Muscle layer of colon (tissue), 2 donors: ENCODE measurements around the gene SLC19A2.
A peak's percentile ranks its signal among the peaks of the same experiment; 100 is the strongest.

Source experiments
- H3K27ac ChIP-seq: one replicate; pipeline ENCODE4 v1.7.0; 2013; ENCODE audit warnings: low read depth, mild to moderate bottlenecking, low read length, moderate library complexity
- H3K27me3 ChIP-seq, 2 donors: one replicate each; pipeline ENCODE4 v1.7.0; 2013; ENCODE audit warnings: low read length in 2 of 2, mild to moderate bottlenecking in 2 of 2; ENCODE audit not compliant: insufficient read depth in 2 of 2, control insufficient read depth in 1 of 2
- H3K36me3 ChIP-seq: one replicate; pipeline ENCODE4 v1.7.0; 2013; ENCODE audit warnings: mild to moderate bottlenecking, low read length; ENCODE audit not compliant: insufficient read depth
- H3K4me1 ChIP-seq: one replicate; pipeline ENCODE4 v1.7.0; 2013; ENCODE audit warnings: mild to moderate bottlenecking, low read length; ENCODE audit not compliant: insufficient read depth
- H3K4me3 ChIP-seq, 2 donors: one replicate each; pipeline ENCODE4 v1.7.0; 2013; ENCODE audit warnings: low read length in 2 of 2, low read depth in 1 of 2, mild to moderate bottlenecking in 1 of 2, moderate library complexity in 1 of 2
- H3K9ac ChIP-seq: one replicate; pipeline ENCODE4 v1.7.0; 2013; ENCODE audit warnings: low read length
- H3K9me3 ChIP-seq: one replicate; pipeline ENCODE4 v1.7.0; 2013; ENCODE audit warnings: mild to moderate bottlenecking, low read length
- donor health status: abdominal sarcoma.
- donor health status: Adenocarcinoma of cecum.

Gene SLC19A2

GRCh38 chr1:169486281-169487051, 722 bp upstream of the SLC19A2 start:
- H3K4me3 ChIP-seq: peak overlapping the region; percentile 34 to 83
- no peaks in the 10 kb centered on the region for H3K27me3 ChIP-seq
- no peaks in the 10 kb centered on the region for H3K9me3 ChIP-seq
- H3K4me1 ChIP-seq: peaks cover 29% of the 10 kb centered on the region
- H3K9ac ChIP-seq: peak overlapping the region; percentile 71
- H3K36me3 ChIP-seq: no peaks in the 10 kb centered on the region
- peak overlapping the region; percentile 87 for H3K27ac ChIP-seq

DNA sequence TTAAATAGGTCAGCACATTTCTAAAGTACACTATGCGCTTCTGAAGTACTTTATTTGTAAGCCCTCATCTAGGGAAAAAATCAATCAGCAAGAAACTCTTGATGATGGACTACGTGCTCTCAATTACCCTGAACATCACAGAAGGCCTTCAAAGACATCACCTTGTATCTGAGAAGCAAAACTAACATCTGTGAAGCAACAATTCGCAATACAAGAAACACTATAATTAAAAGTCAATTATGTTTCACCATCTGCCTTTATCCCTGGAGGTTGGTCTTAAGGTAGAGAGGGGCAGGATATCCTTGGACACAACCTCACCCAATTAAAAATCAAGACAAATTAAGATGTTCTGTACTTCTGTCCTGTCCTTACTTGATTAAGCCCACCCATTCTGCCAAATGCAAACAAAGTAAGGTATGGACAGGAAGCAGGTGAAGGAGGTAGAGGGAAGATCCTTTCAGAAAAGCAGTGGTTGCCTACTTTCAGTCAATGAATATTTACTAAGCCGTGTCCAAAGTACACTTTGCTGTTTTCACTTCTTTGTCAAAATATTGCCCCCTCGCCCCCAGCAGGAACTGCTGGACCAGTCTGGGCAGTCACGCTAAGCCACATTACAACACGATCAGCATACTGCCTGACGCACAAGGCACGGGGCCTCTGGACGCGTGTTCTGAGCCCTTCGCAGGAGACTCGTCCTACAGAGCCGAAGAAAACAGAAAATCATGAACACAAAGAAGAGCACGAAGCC, 887 bp downstream of the SLC19A2 start:
- peak overlapping the region; percentile 51 to 83 for H3K4me3 ChIP-seq

GRCh38 chr1:169484101-169484500, 1.6 kb downstream of the SLC19A2 start:
- Histone ChIP-seq H3K27me3 (no peaks in the 10 kb centered on the region), H3K9me3 (no peaks in the 10 kb centered on the region), H3K9ac (peak overlapping the region; percentile 8), H3K27ac (no peak overlapping the region), H3K4me3 (peak overlapping the region; percentile 29 to 83), H3K4me1 (peaks cover 37% of the 10 kb centered on the region), H3K36me3 (no peaks in the 10 kb centered on the region)

More for the DNA sequence above, 887 bp downstream of the SLC19A2 start:
- no peaks in the 10 kb centered on the region for H3K27me3 ChIP-seq
- no peaks in the 10 kb centered on the region for H3K36me3 ChIP-seq
- H3K4me1 ChIP-seq: peaks cover 37% of the 10 kb centered on the region
- H3K9ac ChIP-seq: peak overlapping the region; percentile 79
- peak overlapping the region; percentile 75 for H3K27ac ChIP-seq
- no peaks in the 10 kb centered on the region for H3K9me3 ChIP-seq

GRCh38 chr1:169483500-169483966, 2.2 kb downstream of the SLC19A2 start:
- Histone ChIP-seq H3K4me1 (peaks cover 37% of the 10 kb centered on the region), H3K4me3 (peak overlapping the region; percentile 24 to 83), H3K27me3 (no peaks in the 10 kb centered on the region), H3K9ac (peak overlapping the region; percentile 8), H3K36me3 (no peaks in the 10 kb centered on the region), H3K9me3 (no peaks in the 10 kb centered on the region), H3K27ac (peak overlapping the region; percentile 4)

DNA sequence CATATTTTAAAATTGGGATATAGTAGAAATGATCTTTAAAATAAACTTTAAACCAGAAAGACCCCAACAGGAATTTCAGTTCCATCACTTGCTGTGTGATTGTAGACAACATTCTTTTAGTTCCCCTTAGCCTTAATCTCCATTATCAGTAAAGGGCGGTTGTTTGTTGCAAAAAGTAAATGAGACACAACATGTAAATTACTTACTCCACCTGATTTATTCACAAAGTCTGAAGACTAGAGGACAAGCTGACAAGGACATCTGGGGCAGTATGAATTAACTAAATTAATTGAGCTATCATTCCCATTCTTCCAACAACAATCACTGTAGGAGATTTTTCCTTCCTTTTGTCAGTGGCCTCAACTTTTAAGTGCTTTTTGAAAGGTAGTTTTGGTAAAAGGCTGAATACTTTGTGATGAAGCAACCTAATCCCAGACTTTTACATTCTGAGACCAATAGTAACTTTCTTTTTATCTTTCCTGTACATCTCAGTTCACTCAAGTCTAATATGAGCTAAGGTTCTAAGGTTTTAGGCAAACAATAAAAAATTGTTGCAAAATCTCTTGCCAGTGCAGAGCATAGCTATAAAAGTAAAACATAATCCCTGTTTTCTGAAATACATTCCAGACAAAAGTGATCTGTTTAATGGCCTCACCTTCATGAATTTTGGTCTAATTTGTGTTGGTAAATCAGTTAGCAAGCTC, 6.2 kb downstream of the SLC19A2 start:
- H3K36me3 ChIP-seq: no peaks in the 10 kb centered on the region
- H3K27ac ChIP-seq: no peak overlapping the region
- no peaks in the 10 kb centered on the region for H3K9me3 ChIP-seq
- H3K4me1 ChIP-seq: peaks cover 22% of the 10 kb centered on the region
- H3K27me3 ChIP-seq: no peaks in the 10 kb centered on the region
- no peak overlapping the region for H3K4me3 ChIP-seq
- no peak overlapping the region for H3K9ac ChIP-seq

DNA sequence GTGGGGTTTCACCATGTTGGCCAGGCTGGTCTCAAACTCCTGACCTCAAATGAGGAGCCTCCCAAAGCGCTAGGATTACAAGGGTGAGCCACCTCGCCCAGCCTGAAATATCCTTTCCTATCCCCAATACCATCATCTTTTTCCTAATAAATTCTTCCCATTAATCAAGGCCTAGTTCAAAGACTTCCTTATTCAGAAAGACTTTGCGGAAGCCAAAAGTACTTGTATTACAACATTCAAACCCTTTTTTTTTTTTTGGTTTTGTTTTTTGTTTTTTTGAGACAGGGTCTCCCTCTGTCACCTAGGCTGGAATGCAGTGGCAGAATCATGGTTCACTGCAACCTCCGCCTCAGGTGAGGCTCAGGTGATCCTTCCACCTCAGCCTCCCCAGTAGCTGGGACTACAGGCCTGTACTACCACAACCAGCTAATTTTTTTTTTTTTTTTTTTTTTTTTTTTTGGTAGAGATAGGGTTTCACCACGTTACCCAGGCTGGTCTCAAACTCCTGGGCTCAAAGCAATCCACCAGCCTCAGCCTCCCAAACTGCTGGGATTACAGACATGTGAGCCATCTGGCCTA, 7.6 kb downstream of the SLC19A2 start:
- no peak overlapping the region for H3K4me3 ChIP-seq
- peaks cover 8% of the 10 kb centered on the region for H3K4me1 ChIP-seq
- no peaks in the 10 kb centered on the region for H3K27me3 ChIP-seq
- H3K27ac ChIP-seq: no peak overlapping the region
- no peak overlapping the region for H3K9ac ChIP-seq
- H3K36me3 ChIP-seq: no peaks in the 10 kb centered on the region
- H3K9me3 ChIP-seq: no peaks in the 10 kb centered on the region

DNA sequence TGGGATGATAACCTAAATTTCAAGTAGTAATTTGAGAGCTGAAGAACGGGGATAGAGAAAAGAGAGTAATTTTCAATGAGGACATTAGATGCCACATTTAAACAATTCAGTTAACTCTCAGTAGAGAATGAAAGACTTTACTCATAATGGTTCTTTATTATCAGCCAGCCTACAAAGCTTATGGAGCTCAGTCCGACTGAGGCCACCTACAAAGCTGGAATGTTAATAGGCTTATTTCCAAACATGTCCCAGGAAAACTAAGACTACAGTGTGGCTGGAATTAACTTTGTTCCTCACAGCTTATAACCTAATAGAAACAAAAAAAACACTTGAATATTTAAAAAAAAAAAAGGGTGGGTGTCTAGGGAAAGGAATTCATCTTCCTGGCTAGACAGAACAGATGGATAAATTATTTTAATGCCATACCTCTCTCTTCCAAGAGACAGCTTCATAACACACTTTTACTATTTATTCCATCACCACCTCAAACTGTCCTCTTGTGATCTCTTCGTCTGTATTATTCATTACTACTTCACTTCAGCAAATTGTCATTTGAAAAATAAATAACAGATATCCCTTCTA, 9.8 kb downstream of the SLC19A2 start:
- no peaks in the 10 kb centered on the region for H3K27me3 ChIP-seq
- no peak overlapping the region for H3K9ac ChIP-seq
- H3K4me1 ChIP-seq: peaks cover 3% of the 10 kb centered on the region
- H3K27ac ChIP-seq: no peak overlapping the region
- no peaks in the 10 kb centered on the region for H3K9me3 ChIP-seq
- no peak overlapping the region for H3K4me3 ChIP-seq
- H3K36me3 ChIP-seq: no peaks in the 10 kb centered on the region

- no peak overlapping the region for H3K9ac ChIP-seq
- H3K4me3 ChIP-seq: no peak overlapping the region
- no peaks in the 10 kb centered on the region for H3K36me3 ChIP-seq
- H3K9me3 ChIP-seq: no peaks in the 10 kb centered on the region
- H3K27ac ChIP-seq: no peak overlapping the region
- no peaks in the 10 kb centered on the region for H3K4me1 ChIP-seq
- no peaks in the 10 kb centered on the region for H3K27me3 ChIP-seq
Measured at GRCh38 chr1:169474302-169474995, 11.3 kb downstream of the SLC19A2 start.

DNA sequence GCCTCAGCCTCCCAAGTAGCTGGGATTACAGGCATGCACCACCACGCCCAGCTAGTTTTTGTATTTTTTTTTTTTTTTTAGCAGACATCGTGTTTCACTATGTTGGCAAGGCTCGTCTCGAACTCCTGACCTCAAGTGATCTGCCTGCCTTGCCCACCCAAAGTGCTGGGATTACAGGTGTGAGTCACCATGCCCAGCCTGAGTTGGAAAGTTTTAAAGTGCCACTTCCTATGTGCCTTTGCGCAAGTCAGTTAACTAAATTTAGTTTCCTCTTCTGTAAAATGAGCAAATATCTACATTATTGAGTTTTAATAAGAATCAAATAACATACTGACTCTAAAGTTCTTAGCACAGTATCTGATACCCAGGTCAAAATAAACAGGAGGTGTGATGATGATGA, 12.4 kb downstream of the SLC19A2 start:
- Histone ChIP-seq H3K4me3 (no peak overlapping the region), H3K9ac (no peak overlapping the region), H3K4me1 (no peaks in the 10 kb centered on the region), H3K9me3 (no peaks in the 10 kb centered on the region), H3K36me3 (no peaks in the 10 kb centered on the region), H3K27ac (no peak overlapping the region), H3K27me3 (no peaks in the 10 kb centered on the region)

GRCh38 chr1:169472738-169473137, 13.0 kb downstream of the SLC19A2 start:
- Histone ChIP-seq H3K4me1 (no peaks in the 10 kb centered on the region), H3K9me3 (no peaks in the 10 kb centered on the region), H3K36me3 (no peaks in the 10 kb centered on the region), H3K4me3 (no peak overlapping the region), H3K9ac (no peak overlapping the region), H3K27ac (no peak overlapping the region), H3K27me3 (no peaks in the 10 kb centered on the region)
